Stimulated activated CD4-positive, alpha-beta T cell treated with anti-CD3 and anti-CD28 coated beads, Interleukin-1b, Interleukin-23, amount 100 ng/mL, for 1 hour (primary cell): ENCODE results near the gene TTC33.
"Not testable (repeated sequence)": the region's sequence is repeated elsewhere in the genome, so short reads cannot be mapped to it uniquely, and the experiment has no call there.

Experiments
- DNase-seq, 2 donors: peaks; one replicate each; pipeline ENCODE4 v3.0.0-alpha.2; 2020; ENCODE audit warnings: low read depth in 2 of 2

Gene TTC33

GRCh38 chr5:40653221-40654022 lies 102.3 kb downstream of the TTC33 start:
- DNase-seq: no peak

- no peak for DNase-seq
Measured at GRCh38 chr5:40652441-40653220, 103.1 kb downstream of the TTC33 start.

- no peak for DNase-seq
Measured at GRCh38 chr5:40651201-40651600, 104.6 kb downstream of the TTC33 start.

- DNase-seq: no peak
Measured at GRCh38 chr5:40649463-40650030, 106.2 kb downstream of the TTC33 start.

- DNase-seq: no peak
Measured at GRCh38 chr5:40648150-40648549, 107.6 kb downstream of the TTC33 start.

- DNase-seq: no peak
Measured at GRCh38 chr5:40646266-40646665, 109.5 kb downstream of the TTC33 start.

DNA sequence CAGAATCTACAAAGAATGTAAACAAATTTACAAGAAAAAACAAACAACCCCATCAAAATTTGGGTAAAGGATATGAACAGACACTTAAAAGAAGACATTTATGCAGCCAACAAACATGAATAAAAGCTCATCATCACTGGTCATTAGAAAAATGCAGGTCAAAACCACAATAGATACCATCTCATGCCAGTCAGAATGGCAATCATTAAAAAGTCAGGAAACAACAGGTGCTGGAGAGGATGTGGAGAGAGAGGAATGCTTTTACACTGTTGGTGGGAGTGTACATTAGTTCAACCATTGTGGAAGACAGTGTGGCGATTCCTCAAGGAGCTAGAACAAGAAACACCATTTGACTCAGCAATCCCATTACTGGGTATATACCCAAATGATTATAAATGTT lies 116.2 kb downstream of the TTC33 start:
- not testable (repeated sequence) for DNase-seq

DNA sequence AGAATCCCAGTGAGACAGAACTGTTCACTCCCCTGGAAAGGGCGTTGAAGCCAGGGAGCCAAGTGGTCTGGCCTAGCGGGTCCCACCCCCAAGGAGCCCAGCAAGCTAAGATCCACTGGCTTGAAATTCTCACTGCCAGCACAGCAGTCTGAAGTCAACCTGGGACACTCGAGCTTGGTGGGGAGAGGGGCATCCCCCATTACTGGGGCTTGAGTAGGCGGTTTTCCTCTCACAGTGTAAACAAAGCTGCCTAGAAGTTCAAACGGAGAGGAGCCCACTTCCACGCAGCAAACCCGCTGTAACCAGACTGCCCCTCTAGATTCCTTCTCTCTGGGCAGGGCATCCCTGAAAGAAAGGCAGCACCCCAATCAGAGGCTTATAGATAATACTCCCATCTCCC lies 121.2 kb downstream of the TTC33 start:
- no peak for DNase-seq

DNA sequence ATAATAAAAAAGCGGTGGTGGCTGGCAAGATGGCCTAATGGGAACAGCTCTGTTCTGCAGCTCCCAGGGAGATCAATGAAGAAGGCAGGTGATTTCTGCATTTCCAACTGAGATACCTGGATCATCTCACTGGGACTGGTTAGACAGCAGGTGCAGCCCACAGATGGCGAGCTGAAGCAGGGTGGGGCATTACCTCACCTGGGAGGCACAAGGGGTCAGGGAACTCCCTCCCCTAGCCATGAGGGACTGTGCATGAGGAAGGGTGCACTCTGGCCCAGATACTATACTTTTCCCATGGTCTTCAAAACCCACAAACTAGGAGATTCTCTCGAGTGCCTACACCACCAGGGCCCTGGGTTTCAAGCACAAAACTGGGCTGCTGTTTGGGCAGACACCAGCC lies 121.6 kb downstream of the TTC33 start:
- DNase-seq: no peak

GRCh38 chr5:40631236-40631635 lies 124.5 kb downstream of the TTC33 start:
- no peak for DNase-seq

GRCh38 chr5:40630126-40630525 lies 125.6 kb downstream of the TTC33 start:
- no peak for DNase-seq

GRCh38 chr5:40628407-40628806 lies 127.4 kb downstream of the TTC33 start:
- no peak for DNase-seq

DNA sequence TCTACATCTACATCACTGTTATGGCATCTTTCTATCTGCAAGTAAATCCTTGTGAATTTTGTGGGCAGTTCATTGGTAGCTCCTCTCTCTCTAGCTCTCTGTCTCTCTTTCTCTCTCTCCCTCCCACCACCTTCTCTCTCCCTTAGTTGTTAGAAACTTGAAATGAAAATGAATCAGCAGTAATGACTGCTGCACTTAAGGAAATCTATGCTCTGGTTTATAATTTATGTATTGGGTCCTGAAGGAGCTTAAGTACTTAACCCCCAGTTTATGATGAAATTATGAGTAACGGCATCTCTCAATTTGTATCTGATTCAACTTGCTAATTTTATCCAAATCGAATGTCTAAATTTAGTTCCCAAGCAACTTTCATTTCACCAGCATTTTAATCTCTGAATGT lies 128.1 kb downstream of the TTC33 start:
- DNase-seq: no peak

DNA sequence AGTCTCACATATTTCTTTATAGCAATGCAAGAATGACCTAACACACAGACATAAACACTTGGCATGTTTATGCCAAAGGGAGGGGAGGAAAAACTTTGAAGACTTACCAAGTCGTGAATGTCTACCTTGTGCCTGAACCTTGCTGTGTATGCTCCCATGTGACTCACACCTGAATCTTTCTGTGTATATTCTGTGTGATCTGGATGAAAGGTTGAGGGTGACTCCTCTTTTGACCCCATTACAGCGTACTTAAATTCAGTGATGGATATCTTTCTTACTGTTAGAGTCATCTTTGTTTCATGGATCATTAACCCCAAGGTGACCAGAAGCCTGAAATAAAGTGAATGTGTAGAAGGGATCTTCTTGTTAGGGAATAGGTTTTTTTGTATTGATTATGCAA lies 129.0 kb downstream of the TTC33 start:
- DNase-seq: no peak

DNA sequence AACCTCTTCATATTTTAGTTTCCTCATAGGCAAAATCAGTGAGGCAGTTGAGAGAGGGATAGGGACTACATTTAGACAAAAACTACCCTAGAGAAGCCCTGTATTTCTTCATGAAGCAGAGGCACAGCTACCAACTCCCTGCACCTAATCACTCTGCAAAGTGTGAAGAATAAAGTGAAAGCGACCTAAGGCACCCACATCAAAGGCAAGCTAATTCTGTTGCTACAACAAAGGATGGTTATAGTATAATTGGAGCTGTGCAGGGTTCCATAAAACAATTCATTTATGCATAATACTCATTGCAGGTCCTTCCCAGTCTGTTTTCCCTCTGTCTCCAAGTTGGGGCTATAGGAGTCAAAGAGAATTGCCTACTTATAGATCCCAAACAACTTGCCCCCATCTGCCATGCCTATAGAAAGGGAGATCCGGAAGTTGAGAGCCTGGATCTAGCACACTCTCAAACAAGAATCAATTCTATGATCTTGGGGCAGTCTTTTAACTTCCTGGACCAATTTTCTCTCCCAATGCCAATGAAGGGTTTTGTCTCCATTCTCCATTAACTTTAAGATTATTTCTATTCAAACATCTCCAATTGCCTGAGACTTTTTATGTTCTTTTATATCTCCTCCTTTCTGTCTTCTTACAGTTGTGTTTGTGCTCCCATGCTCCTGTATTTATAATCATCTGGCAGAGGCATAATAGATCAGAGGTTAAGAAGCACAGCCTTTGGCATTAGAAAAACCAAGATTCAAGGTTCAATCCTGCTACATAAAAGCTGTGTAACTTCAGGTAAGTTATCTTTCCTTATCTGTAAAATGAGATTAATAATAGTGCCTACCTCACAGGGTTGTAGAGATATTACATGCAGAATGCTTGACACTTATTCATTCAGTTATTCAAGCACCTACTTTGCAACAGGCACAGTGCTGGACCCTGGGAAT lies 132.0 kb downstream of the TTC33 start:
- peak in 1 of 2 donors; percentile 4 for DNase-seq

DNA sequence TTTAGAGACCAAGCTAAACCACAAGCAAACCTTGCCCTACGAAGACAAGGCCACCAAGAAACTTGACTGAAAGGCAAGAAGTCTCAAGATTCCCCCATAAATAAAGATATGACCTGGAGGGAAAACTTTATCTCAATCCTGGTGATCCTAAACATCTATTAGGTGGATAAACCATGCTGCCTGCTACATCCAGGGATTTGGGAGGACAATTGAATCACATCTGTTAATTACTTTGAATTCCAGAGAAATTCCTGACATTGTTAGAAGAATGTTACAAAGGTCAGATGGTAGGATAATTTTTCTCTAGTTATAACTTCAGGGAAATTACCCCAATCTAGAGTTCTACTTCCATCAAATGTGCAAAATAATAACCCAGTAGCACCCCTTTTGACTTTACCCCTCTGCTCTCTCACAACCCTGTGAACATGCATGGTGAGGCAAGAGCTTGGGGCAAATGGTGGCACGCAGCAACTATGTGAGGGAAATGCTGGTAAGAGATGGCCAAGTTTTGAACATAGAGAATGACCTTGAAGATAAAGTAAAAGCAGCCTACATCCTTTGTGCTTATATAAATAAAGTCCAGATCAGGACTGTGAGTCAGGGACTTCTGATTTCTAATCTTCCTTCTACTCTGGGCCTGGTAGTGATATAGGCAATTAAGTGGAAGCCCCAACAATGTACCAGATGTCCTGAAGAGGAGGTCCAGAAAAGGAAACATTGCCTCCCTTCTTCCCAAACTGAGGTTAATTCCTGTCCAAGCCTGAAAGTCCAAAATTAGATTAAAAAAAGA lies 133.1 kb downstream of the TTC33 start:
- DNase-seq: no peak

- no peak for DNase-seq
Measured at GRCh38 chr5:40619421-40619820, 136.3 kb downstream of the TTC33 start.

- no peak for DNase-seq
Measured at GRCh38 chr5:40618926-40619325, 136.8 kb downstream of the TTC33 start.

GRCh38 chr5:40616781-40617180 lies 139.0 kb downstream of the TTC33 start:
- DNase-seq: no peak

- no peak for DNase-seq
Measured at GRCh38 chr5:40615586-40616170, 140.1 kb downstream of the TTC33 start.
